HG02943 (cell line): Measurements from ENCODE around the gene HOXB3.

Source experiments
- ATAC-seq: cut with Tn5 transposase; IDR thresholded peaks from one replicate; pipeline ENCODE4 v1.9.1; 2021; ENCODE audit warnings: mild to moderate bottlenecking, low read depth, moderate library complexity; ENCODE audit not compliant: unreplicated experiment

Gene HOXB3

GRCh38 chr17:48589831-48590606, at the start of gene HOXB3:
TSS of gene HOXB3 (minus strand) at chr17:48590241. CDS start at chr17:48552474, 37,767 bp downstream.
- ATAC-seq, result no peak

- ATAC-seq, result no peak
Measured at GRCh38 chr17:48639136-48639535, 49.1 kb upstream of the HOXB3 start.

- no peak for ATAC-seq
Measured at GRCh38 chr17:48637323-48638260, 47.6 kb upstream of the HOXB3 start.

- no peak for ATAC-seq
Measured at GRCh38 chr17:48636177-48637018, 46.4 kb upstream of the HOXB3 start.

GRCh38 chr17:48634493-48635208, 44.6 kb upstream of the HOXB3 start:
- no peak for ATAC-seq

- ATAC-seq, result no peak
Measured at GRCh38 chr17:48633266-48633677, 43.2 kb upstream of the HOXB3 start.

- ATAC-seq, result no peak
Measured at GRCh38 chr17:48632579-48633265, 42.7 kb upstream of the HOXB3 start.

- no peak for ATAC-seq
Measured at GRCh38 chr17:48631693-48632578, 41.9 kb upstream of the HOXB3 start.

- ATAC-seq, result no peak
Measured at GRCh38 chr17:48630925-48631692, 41.1 kb upstream of the HOXB3 start.

GRCh38 chr17:48630009-48630924, 40.2 kb upstream of the HOXB3 start:
- no peak for ATAC-seq

- ATAC-seq, result no peak
Measured at GRCh38 chr17:48629411-48629759, 39.3 kb upstream of the HOXB3 start.

- ATAC-seq, result no peak
Measured at GRCh38 chr17:48628649-48629410, 38.8 kb upstream of the HOXB3 start.

GRCh38 chr17:48627623-48628521, 37.8 kb upstream of the HOXB3 start:
- no peak for ATAC-seq

GRCh38 chr17:48627118-48627597, 37.1 kb upstream of the HOXB3 start:
- no peak for ATAC-seq
